Transverse colon (tissue), 4 donors: Measurements from ENCODE around the gene PERM1.

Experiments
- CTCF ChIP-seq, 5 experiments: fragments of 200-600 bp in 3 of 5; fragments of 450-650 bp in 2 of 5; sonication (generic) in 3 of 5; IDR thresholded peaks; 1 replicate in 2 of 5; 2 replicates in 3 of 5; pipeline ENCODE4 v1.5.1; 2016 to 2017; ENCODE audit warnings: antibody characterized with exemption in 5 of 5, inconsistent platforms in 3 of 5, mild to moderate bottlenecking in 2 of 5, moderate library complexity in 1 of 5
- EP300 ChIP-seq: sonication (generic); formaldehyde crosslinking; IDR thresholded peaks from one replicate; pipeline ENCODE4 v1.6.1; 2017; ENCODE audit warnings: antibody characterized with exemption, low read depth
- POLR2A ChIP-seq: fragments of 450-650 bp; IDR thresholded peaks from one replicate; pipeline ENCODE4 v1.6.1; 2016; ENCODE audit warnings: antibody characterized with exemption, mild to moderate bottlenecking, moderate library complexity
- POLR2AphosphoS5 ChIP-seq, 3 donors: sonication (generic); formaldehyde crosslinking; IDR thresholded peaks; one replicate each; pipeline ENCODE4 v1.6.1; 2016; ENCODE audit warnings: antibody characterized with exemption in 3 of 3

GRCh38 chr1:978835-979743, 2.8 kb downstream of the PERM1 start:
- no peak for TF ChIP-seq CTCF (IDR thresholded peaks at IDR 0.05)
- TF ChIP-seq POLR2AphosphoS5 (IDR thresholded peaks at IDR 0.05): no peak
- no peak for TF ChIP-seq EP300
- no peak for TF ChIP-seq POLR2A
